Uterus (tissue), 4 donors: Measurements from ENCODE around the gene VPS54. TPM values are rescaled to one million over a fixed set of nuclear protein-coding genes. Genes with fewer than 3 reads are reported as not detected.
"Not testable (repeated sequence)": the region's sequence is repeated elsewhere in the genome, so short reads cannot be mapped to it uniquely, and the experiment has no call there.

Source experiments
- DNase-seq, 2 donors: peaks; one replicate each; pipeline ENCODE4 v3.0.0-alpha.2; 2019 to 2020
- H3K27ac ChIP-seq, 2 donors: fragments of 200-600 bp; sonication (generic); 1 replicate in 1 of 2; 2 replicates in 1 of 2; pipeline ENCODE4 v1.5.1; 2016 to 2018
- H3K27me3 ChIP-seq, 2 donors: fragments of 200-600 bp; sonication (generic); one replicate each; pipeline ENCODE4 v1.5.1; 2018 to 2019; ENCODE audit warnings: control low read depth in 1 of 2
- H3K36me3 ChIP-seq, 2 donors: fragments of 200-600 bp; sonication (generic); one replicate each; pipeline ENCODE4 v1.5.1; 2019; ENCODE audit warnings: control low read depth in 1 of 2
- H3K4me1 ChIP-seq, 2 donors: fragments of 200-600 bp; sonication (generic); one replicate each; pipeline ENCODE4 v1.5.1; 2018 to 2019; ENCODE audit warnings: control low read depth in 1 of 2
- H3K4me3 ChIP-seq, 2 donors: fragments of 200-600 bp; sonication (generic); 1 replicate in 1 of 2; 2 replicates in 1 of 2; pipeline ENCODE4 v1.5.1; 2018 to 2019; ENCODE audit warnings: mild to moderate bottlenecking in 1 of 2
- H3K9me3 ChIP-seq, 2 donors: fragments of 200-600 bp; sonication (generic); one replicate each; pipeline ENCODE4 v1.5.1; 2019; ENCODE audit warnings: control low read depth in 1 of 2
- POLR2A ChIP-seq, 2 donors: fragments of 450-650 bp; IDR thresholded peaks; one replicate each; pipeline ENCODE4 v1.6.1; 2016; ENCODE audit warnings: antibody characterized with exemption in 2 of 2, mild to moderate bottlenecking in 1 of 2, moderate library complexity in 1 of 2
- intact Hi-C: fragments of 100-400 bp; cut with DNase I; formaldehyde crosslinking; loops from one replicate; pipeline ENCODE4 v1.15.1; 2023; ENCODE audit warnings: low total_unique reads
- total RNA-seq, 4 donors: library from RNA; depleted of rRNA in 3 of 4; stranded (reverse); fragments of >200 nt in 3 of 4; gene quantifications; one replicate each; pipeline versions ENCODE4 v1.1.0 to v1.2.4, GENCODE V29; 2014 to 2023
- TF ChIP-seq, protein P1 (sequence below), 4 experiments: fragments of 200-600 bp in 2 of 4; fragments of 450-650 bp in 2 of 4; sonication (generic) in 2 of 4; IDR thresholded peaks; one replicate each; pipeline ENCODE4 v1.5.1; 2016 to 2019; ENCODE audit warnings: antibody characterized with exemption in 4 of 4, mild to moderate bottlenecking in 2 of 4, moderate library complexity in 1 of 4
- donor health status: DM: yes; HTN: yes; CAD: no.

VPS54 gene
- total RNA-seq, 4 donors from 2014 or later, result 32.1 to 55.2 (median 39.8) TPM

GRCh38 chr2:63993871-63994270, 25.4 kb downstream of the VPS54 start:
- H3K9me3 ChIP-seq, result no peaks in the 10 kb centered on the region
- no peaks in the 10 kb centered on the region for H3K27me3 ChIP-seq
- H3K36me3 ChIP-seq, result no peaks in the 10 kb centered on the region
- TF ChIP-seq, protein P1, sequence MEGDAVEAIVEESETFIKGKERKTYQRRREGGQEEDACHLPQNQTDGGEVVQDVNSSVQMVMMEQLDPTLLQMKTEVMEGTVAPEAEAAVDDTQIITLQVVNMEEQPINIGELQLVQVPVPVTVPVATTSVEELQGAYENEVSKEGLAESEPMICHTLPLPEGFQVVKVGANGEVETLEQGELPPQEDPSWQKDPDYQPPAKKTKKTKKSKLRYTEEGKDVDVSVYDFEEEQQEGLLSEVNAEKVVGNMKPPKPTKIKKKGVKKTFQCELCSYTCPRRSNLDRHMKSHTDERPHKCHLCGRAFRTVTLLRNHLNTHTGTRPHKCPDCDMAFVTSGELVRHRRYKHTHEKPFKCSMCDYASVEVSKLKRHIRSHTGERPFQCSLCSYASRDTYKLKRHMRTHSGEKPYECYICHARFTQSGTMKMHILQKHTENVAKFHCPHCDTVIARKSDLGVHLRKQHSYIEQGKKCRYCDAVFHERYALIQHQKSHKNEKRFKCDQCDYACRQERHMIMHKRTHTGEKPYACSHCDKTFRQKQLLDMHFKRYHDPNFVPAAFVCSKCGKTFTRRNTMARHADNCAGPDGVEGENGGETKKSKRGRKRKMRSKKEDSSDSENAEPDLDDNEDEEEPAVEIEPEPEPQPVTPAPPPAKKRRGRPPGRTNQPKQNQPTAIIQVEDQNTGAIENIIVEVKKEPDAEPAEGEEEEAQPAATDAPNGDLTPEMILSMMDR (IDR thresholded peaks at IDR 0.05), result no peak
- TF ChIP-seq POLR2A (IDR thresholded peaks at IDR 0.05), result no peak
- intact Hi-C loops, result no loop called here
- H3K4me1 ChIP-seq, result no peaks in the 10 kb centered on the region
- H3K27ac ChIP-seq, result no peak overlapping the region
- no peak for DNase-seq
- no peak overlapping the region for H3K4me3 ChIP-seq

DNA sequence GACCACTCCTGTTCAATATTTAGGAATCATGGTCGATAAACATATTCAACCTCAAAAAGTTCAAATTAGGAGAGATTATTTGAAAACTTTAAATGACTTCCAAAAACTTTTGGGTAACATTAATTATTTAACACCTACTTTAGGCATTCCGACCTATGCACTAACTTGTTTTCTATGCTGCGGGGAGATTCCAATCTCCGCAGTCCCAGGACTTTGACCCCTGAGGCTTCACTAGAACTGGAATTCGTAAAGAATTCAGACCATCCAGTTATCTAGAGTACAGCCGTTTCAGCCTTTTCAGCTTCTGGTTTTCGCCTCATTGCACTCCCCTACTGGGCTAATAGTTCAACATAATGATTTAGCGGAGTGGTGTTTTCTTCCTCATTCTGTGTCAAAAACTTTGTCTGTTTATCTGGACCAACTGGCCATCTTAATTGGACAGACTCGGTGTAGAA, 26.1 kb downstream of the VPS54 start:
- H3K4me3 ChIP-seq, H3K9me3 ChIP-seq, H3K27me3 ChIP-seq, intact Hi-C loops, H3K36me3 ChIP-seq, H3K4me1 ChIP-seq, H3K27ac ChIP-seq, DNase-seq: not testable (repeated sequence)

GRCh38 chr2:63992061-63992685, 27.1 kb downstream of the VPS54 start:
- no peak for DNase-seq
- no peaks in the 10 kb centered on the region for H3K27me3 ChIP-seq

GRCh38 chr2:63991173-63991999, 27.8 kb downstream of the VPS54 start:
- intact Hi-C loops, H3K27me3 ChIP-seq, H3K4me1 ChIP-seq, H3K36me3 ChIP-seq, DNase-seq, H3K27ac ChIP-seq, H3K9me3 ChIP-seq, H3K4me3 ChIP-seq: not testable (repeated sequence)

More at GRCh38 chr2:63992061-63992685, 27.1 kb downstream of the VPS54 start:
- Histone ChIP-seq H3K27ac (no peak overlapping the region), H3K9me3 (no peaks in the 10 kb centered on the region), H3K4me1 (no peaks in the 10 kb centered on the region), H3K4me3 (no peak overlapping the region), H3K36me3 (no peaks in the 10 kb centered on the region)
- intact Hi-C loops, result no loop called here
- TF ChIP-seq, protein P1 (IDR thresholded peaks at IDR 0.05), result no peak
- TF ChIP-seq POLR2A (IDR thresholded peaks at IDR 0.05), result no peak

DNA sequence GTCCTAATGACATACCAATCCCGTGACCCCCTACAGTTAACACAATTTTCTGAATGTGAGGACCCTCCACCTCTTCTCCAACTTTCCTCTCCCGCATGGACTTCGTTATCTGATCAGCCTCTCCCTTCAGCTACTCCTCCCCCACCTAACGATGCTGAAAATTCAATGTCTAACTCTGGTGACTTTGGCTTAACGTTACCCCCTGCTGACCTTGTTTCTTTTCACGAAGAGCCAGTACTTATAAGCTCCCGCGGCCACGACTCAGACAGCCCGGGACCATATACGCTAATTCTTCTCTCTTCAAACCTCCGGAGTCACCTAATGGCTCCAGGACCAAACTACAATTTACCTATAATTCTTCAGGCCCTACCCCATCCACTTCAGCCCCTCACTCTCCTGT, 29.2 kb downstream of the VPS54 start:
- H3K4me3 ChIP-seq, result no peak overlapping the region
- H3K4me1 ChIP-seq, result no peaks in the 10 kb centered on the region
- TF ChIP-seq POLR2A (IDR thresholded peaks at IDR 0.05), result no peak
- no peaks in the 10 kb centered on the region for H3K9me3 ChIP-seq
- H3K36me3 ChIP-seq, result no peaks in the 10 kb centered on the region
- no peaks in the 10 kb centered on the region for H3K27me3 ChIP-seq
- intact Hi-C loops, result no loop called here
- no peak overlapping the region for H3K27ac ChIP-seq
- DNase-seq, result no peak

GRCh38 chr2:63988842-63989436, 30.3 kb downstream of the VPS54 start:
- H3K36me3 ChIP-seq, DNase-seq, H3K27me3 ChIP-seq, H3K4me3 ChIP-seq, H3K27ac ChIP-seq, intact Hi-C loops, H3K9me3 ChIP-seq, H3K4me1 ChIP-seq: not testable (repeated sequence)
